TTC549 (cell line): ENCODE measurements around the gene HOXD11.

Source experiments
- FAIRE-seq: peaks from 2 replicates; lab custom pipeline; 2012; peaks lifted over from hg19 to GRCh38; lab: Jason Lieb, UNC

The HOXD11 gene

GRCh38 chr2:176093898-176094249, 13.2 kb upstream of the HOXD11 start:
- no peak for FAIRE-seq

- FAIRE-seq: no peak
Observed at GRCh38 chr2:176094349-176094748, 12.7 kb upstream of the HOXD11 start.

GRCh38 chr2:176095421-176095820, 11.7 kb upstream of the HOXD11 start:
- no peak for FAIRE-seq

- no peak for FAIRE-seq
Observed at GRCh38 chr2:176096243-176096985, 10.7 kb upstream of the HOXD11 start.

- no peak for FAIRE-seq
Observed at GRCh38 chr2:176096986-176097819, 9.9 kb upstream of the HOXD11 start.

GRCh38 chr2:176097820-176098365, 9.2 kb upstream of the HOXD11 start:
- FAIRE-seq: no peak

GRCh38 chr2:176098366-176099158, 8.5 kb upstream of the HOXD11 start:
- FAIRE-seq: no peak

- FAIRE-seq: no peak
Observed at GRCh38 chr2:176099159-176099727, 7.8 kb upstream of the HOXD11 start.

- no peak for FAIRE-seq
Observed at GRCh38 chr2:176099728-176100546, 7.1 kb upstream of the HOXD11 start, which contains the start of gene HOXD12. HOXD12 (plus strand) TSS chr2:176099795; CDS start chr2:176099802, 7 bp downstream.

- FAIRE-seq: no peak
Observed at GRCh38 chr2:176100547-176101140, 6.4 kb upstream of the HOXD11 start.

- no peak for FAIRE-seq
Observed at GRCh38 chr2:176101216-176101830, 5.8 kb upstream of the HOXD11 start.

- no peak for FAIRE-seq
Observed at GRCh38 chr2:176101842-176102241, 5.2 kb upstream of the HOXD11 start.

GRCh38 chr2:176102309-176102866, 4.7 kb upstream of the HOXD11 start:
- FAIRE-seq: no peak

- no peak for FAIRE-seq
Observed at GRCh38 chr2:176103194-176103593, 3.9 kb upstream of the HOXD11 start.

- no peak for FAIRE-seq
Observed at GRCh38 chr2:176103742-176104315, 3.3 kb upstream of the HOXD11 start.

- FAIRE-seq: no peak
Observed at GRCh38 chr2:176104316-176105077, 2.6 kb upstream of the HOXD11 start.

- FAIRE-seq: no peak
Observed at GRCh38 chr2:176105078-176105729, 1.9 kb upstream of the HOXD11 start.
